HG03442 (cell line): Measurements from ENCODE around the gene NOL7.

Experiments used
- ATAC-seq: cut with Tn5 transposase; IDR thresholded peaks from one replicate; pipeline ENCODE4 v1.9.1; 2021; ENCODE audit warnings: mild to moderate bottlenecking, moderate library complexity; ENCODE audit not compliant: unreplicated experiment

NOL7 gene

DNA sequence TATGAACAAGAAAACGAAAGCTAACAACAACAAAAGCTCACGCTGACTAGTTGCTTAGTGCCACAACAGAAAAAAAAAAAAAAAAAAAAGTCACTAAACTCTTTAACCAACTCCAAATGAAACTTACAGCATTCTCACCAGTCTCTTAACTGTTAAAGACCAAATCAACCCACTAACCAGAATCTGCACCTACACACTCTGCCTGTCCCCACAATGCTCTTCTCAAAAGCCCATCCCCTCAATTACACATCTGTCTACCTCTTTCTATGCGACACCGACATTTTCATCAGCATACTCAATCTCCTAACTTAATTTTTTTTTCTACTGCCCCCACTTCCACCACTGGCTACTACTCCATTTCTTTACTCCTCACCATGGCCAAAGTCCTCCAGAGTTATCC lies 34.3 kb downstream of the NOL7 start:
- ATAC-seq: no peak

GRCh38 chr6:13653296-13653695 lies 38.2 kb downstream of the NOL7 start:
- no peak for ATAC-seq

DNA sequence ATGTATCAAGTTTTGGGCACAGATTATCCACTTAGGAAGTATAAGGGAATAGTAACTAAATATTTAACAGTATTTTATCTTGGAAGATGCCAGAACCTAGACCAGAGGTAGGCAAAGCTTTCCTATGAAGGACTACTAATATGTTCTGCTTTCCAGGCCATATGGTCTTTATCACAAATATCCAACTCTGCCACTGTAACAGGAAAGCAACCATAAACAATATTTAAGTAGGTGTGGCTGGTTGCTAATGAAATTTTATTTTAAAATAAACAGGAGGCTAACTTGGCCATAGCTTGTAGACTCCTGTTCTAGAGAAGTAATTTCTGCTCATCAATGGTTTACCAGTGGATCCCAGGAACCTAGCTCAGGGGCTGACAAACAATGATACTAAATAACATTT lies 39.4 kb downstream of the NOL7 start:
- no peak for ATAC-seq

GRCh38 chr6:13655700-13656099 lies 40.6 kb downstream of the NOL7 start:
- no peak for ATAC-seq

GRCh38 chr6:13660273-13660672 lies 45.1 kb downstream of the NOL7 start:
- no peak for ATAC-seq

DNA sequence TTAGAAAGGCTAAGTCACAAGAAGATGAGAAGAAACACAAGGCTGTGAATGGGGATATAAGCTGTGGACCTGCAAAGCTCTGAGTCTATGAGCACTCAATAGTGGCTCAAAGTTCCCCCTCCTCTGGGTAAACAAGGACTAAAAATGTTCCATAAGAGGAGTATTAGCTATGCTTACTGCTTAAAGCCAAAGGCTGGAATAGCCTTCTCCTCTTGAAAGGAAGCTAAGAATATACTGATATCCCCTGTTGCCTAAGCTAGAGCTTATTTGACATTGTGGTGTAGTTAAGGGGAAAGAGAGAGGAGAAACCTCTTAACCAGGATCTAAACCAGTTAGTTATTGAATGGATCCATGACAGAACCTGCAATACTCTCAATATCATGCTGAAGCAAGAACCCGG lies 45.8 kb downstream of the NOL7 start:
- ATAC-seq: no peak

- ATAC-seq: no peak
These were observed 46.5 kb downstream of the NOL7 start for GRCh38 chr6:13661647-13662046.

- no peak for ATAC-seq
These were observed 47.7 kb downstream of the NOL7 start for GRCh38 chr6:13662651-13663334.

- ATAC-seq: no peak
These were observed 48.9 kb downstream of the NOL7 start for GRCh38 chr6:13663986-13664385.

- ATAC-seq: no peak
These were observed 49.7 kb downstream of the NOL7 start for GRCh38 chr6:13664703-13665352.

GRCh38 chr6:13666194-13667105 lies 51.3 kb downstream of the NOL7 start:
- no peak for ATAC-seq

DNA sequence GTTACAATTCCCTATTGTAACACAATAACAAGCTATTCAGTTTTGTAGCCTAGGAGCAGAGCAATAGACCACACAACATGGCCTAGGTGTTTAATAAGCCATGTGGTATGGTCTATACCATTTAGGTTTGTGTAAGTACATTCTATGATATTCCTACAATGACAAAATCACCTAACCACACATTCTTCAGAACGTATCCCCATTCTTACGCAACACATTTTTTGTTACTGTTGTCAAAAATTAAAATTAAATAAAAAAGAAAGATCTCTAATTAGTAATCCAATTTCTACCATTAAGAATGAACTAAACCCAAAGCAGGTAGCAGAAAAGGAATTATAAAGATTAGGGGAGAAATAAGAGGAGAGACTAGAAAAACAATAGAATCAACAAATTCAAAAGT lies 52.5 kb downstream of the NOL7 start:
- no peak for ATAC-seq

DNA sequence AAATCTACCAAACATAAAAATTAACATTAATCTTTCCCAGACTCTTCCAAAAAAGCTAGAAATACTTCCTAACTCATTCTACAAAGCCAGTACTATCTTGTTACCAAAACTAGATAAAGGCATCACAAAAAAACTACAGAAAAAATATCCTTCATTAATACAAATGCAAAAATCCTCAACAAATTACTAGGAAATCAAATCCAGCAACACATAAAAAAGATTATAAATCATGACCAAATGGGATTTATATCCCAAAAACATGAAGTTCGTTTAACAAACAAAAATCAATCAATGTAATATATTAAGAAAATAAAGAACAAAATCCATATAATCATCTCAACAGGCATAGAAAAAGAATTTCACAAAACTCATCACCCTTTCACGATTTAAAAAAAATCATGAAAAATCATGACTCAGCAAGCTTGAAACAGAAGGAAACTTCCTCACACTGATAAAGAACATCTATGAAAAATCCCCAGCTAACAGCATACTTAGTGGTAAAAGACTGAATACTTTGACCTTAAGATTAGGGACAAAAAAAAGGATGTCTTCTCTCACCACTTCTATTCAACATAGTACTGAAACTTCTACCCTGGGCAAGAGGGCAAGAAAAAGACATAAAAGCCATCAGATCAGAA lies 53.3 kb downstream of the NOL7 start:
- no peak for ATAC-seq

- ATAC-seq: no peak
These were observed 54.3 kb downstream of the NOL7 start for GRCh38 chr6:13669476-13669875.
